HUES48 (cell line): ENCODE measurements around the gene DHCR7.

Experiments used
- H3K27ac ChIP-seq: one replicate; pipeline ENCODE4 v1.7.0; 2013; ENCODE audit warnings: low read depth, low read length, inconsistent platforms
- H3K27me3 ChIP-seq: 2 replicates; pipeline ENCODE4 v1.6.1; 2013; ENCODE audit warnings: mild to moderate bottlenecking, low read length; ENCODE audit not compliant: control insufficient read depth, insufficient read depth
- H3K36me3 ChIP-seq: 2 replicates; pipeline ENCODE4 v1.6.1; 2013; ENCODE audit warnings: low read length; ENCODE audit not compliant: control insufficient read depth, insufficient read depth
- H3K4me1 ChIP-seq: 2 replicates; pipeline ENCODE4 v1.6.1; 2013; ENCODE audit warnings: mild to moderate bottlenecking, low read length; ENCODE audit not compliant: control insufficient read depth, insufficient read depth
- H3K4me3 ChIP-seq: 2 replicates; pipeline ENCODE4 v1.5.1; 2013; ENCODE audit warnings: mild to moderate bottlenecking, low read depth, low read length
- H3K9ac ChIP-seq: 2 replicates; pipeline ENCODE4 v1.6.1; 2013; ENCODE audit warnings: mild to moderate bottlenecking, low read depth, low read length, moderate library complexity
- H3K9me3 ChIP-seq: 2 replicates; pipeline ENCODE4 v1.6.1; 2013; ENCODE audit warnings: low read length; ENCODE audit not compliant: control insufficient read depth, insufficient read depth

Gene DHCR7

GRCh38 chr11:71448257-71449171 lies at the start of gene DHCR7:
Gene DHCR7, minus strand, starts transcription at chr11:71448393. Its CDS starts 3,441 bp downstream, at chr11:71444952.
- H3K4me3 ChIP-seq = peak within 1 kb of the TSS; percentile 81
- peaks cover 38% of the 10 kb centered on the region for H3K36me3 ChIP-seq
- no peaks in the 10 kb centered on the region for H3K9me3 ChIP-seq
- peak within 1 kb of the TSS; percentile 61 for H3K9ac ChIP-seq
- H3K27me3 ChIP-seq = no peaks in the 10 kb centered on the region
- H3K4me1 ChIP-seq = peaks cover 17% of the 10 kb centered on the region
- peak within 1 kb of the TSS; percentile 68 for H3K27ac ChIP-seq

DNA sequence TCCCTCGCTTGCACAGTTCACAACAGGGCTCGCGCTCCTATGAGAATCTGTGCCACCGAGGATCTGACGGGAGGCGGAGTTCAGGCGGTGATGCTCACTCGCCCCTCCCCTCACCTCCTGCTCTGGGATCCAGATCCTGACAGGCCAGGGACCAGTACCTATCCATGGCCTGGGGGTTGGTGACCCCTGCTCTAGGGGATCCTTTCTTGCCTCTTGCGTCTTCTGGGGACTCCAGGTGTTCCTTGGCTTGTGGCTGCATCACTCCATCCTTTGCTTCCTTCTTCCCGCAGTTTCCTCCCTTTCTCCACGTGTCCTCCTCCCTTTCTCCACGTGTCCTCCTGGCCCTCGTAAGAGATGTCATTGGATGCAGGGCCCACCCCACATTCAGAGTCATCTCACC lies 48.2 kb upstream of the DHCR7 start:
- Histone ChIP-seq H3K4me1 (no peaks in the 10 kb centered on the region), H3K36me3 (peaks cover 38% of the 10 kb centered on the region), H3K9me3 (no peaks in the 10 kb centered on the region), H3K27me3 (no peaks in the 10 kb centered on the region), H3K27ac (no peak overlapping the region), H3K9ac (no peak overlapping the region), H3K4me3 (no peak overlapping the region)

- Histone ChIP-seq H3K36me3 (peaks cover 45% of the 10 kb centered on the region), H3K9me3 (no peaks in the 10 kb centered on the region), H3K4me1 (no peaks in the 10 kb centered on the region), H3K27ac (no peak overlapping the region), H3K27me3 (no peaks in the 10 kb centered on the region), H3K4me3 (no peak overlapping the region), H3K9ac (no peak overlapping the region)
Observed at GRCh38 chr11:71495286-71496230, 47.4 kb upstream of the DHCR7 start.

GRCh38 chr11:71491940-71492339 lies 43.7 kb upstream of the DHCR7 start:
- no peaks in the 10 kb centered on the region for H3K4me1 ChIP-seq
- H3K9ac ChIP-seq = no peak overlapping the region
- H3K4me3 ChIP-seq = no peak overlapping the region
- no peaks in the 10 kb centered on the region for H3K27me3 ChIP-seq
- H3K9me3 ChIP-seq = no peaks in the 10 kb centered on the region
- H3K27ac ChIP-seq = no peak overlapping the region
- H3K36me3 ChIP-seq = peaks cover 22% of the 10 kb centered on the region

- H3K36me3 ChIP-seq = peaks cover 22% of the 10 kb centered on the region
Observed at GRCh38 chr11:71491531-71491930, 43.3 kb upstream of the DHCR7 start.

GRCh38 chr11:71490731-71491390 lies 42.7 kb upstream of the DHCR7 start:
- Histone ChIP-seq H3K9ac (no peak overlapping the region), H3K36me3 (peaks cover 28% of the 10 kb centered on the region), H3K4me3 (no peak overlapping the region), H3K4me1 (no peaks in the 10 kb centered on the region), H3K9me3 (no peaks in the 10 kb centered on the region), H3K27ac (no peak overlapping the region), H3K27me3 (no peaks in the 10 kb centered on the region)

More at GRCh38 chr11:71491531-71491930, 43.3 kb upstream of the DHCR7 start:
- Histone ChIP-seq H3K9me3 (no peaks in the 10 kb centered on the region), H3K9ac (no peak overlapping the region), H3K27me3 (no peaks in the 10 kb centered on the region), H3K4me1 (no peaks in the 10 kb centered on the region), H3K27ac (no peak overlapping the region), H3K4me3 (no peak overlapping the region)

GRCh38 chr11:71490044-71490730 lies 42.0 kb upstream of the DHCR7 start:
- no peak overlapping the region for H3K4me3 ChIP-seq
- no peak overlapping the region for H3K9ac ChIP-seq
- no peak overlapping the region for H3K27ac ChIP-seq
- peaks cover 34% of the 10 kb centered on the region for H3K36me3 ChIP-seq
- no peaks in the 10 kb centered on the region for H3K27me3 ChIP-seq
- H3K4me1 ChIP-seq = no peaks in the 10 kb centered on the region
- no peaks in the 10 kb centered on the region for H3K9me3 ChIP-seq

GRCh38 chr11:71489311-71490043 lies 41.3 kb upstream of the DHCR7 start:
- no peaks in the 10 kb centered on the region for H3K27me3 ChIP-seq
- H3K4me1 ChIP-seq = no peaks in the 10 kb centered on the region
- no peaks in the 10 kb centered on the region for H3K9me3 ChIP-seq
- no peak overlapping the region for H3K9ac ChIP-seq
- H3K27ac ChIP-seq = no peak overlapping the region
- peaks cover 39% of the 10 kb centered on the region for H3K36me3 ChIP-seq
- H3K4me3 ChIP-seq = no peak overlapping the region

GRCh38 chr11:71488681-71489270 lies 40.6 kb upstream of the DHCR7 start:
- peak overlapping the region; percentile 71 for H3K27ac ChIP-seq
- no peak overlapping the region for H3K9ac ChIP-seq
- peaks cover 41% of the 10 kb centered on the region for H3K36me3 ChIP-seq
- no peak overlapping the region for H3K4me3 ChIP-seq
- no peaks in the 10 kb centered on the region for H3K9me3 ChIP-seq
- H3K4me1 ChIP-seq = no peaks in the 10 kb centered on the region
- no peaks in the 10 kb centered on the region for H3K27me3 ChIP-seq
